HepG2 (cell line): Measurements from ENCODE around the gene JMJD6. TPM values are rescaled to one million over a fixed set of nuclear protein-coding genes. Genes with fewer than 3 reads are reported as not detected.
A peak's percentile ranks its signal among the peaks of the same experiment; 100 is the strongest.

Source experiments
- ATAC-seq: fragments of 200-7000 bp; cut with Tn5 transposase; 3 replicates; pipeline ENCODE4 v1.9.1; 2020; ENCODE audit warnings: mild to moderate bottlenecking, moderate library complexity
- BruUV-seq: library from RNA; stranded (reverse); fragments of 400-500 nt; replicated peaks from 2 replicates; lab custom pipeline; 2021; lab: Mats Ljungman, UMichigan
- CTCF ChIA-PET: fragments of 300-600 bp; formaldehyde crosslinking; extraction: SDS; loops from one replicate; lab custom pipeline; 2021; ENCODE audit warnings: low total read pairs, inconsistent platforms, low intra/inter-chr PET ratio; lab: Yijun Ruan, JAX
- POLR2A ChIA-PET: fragments of 350-600 bp; sonication (Branson Sonifier 250); formaldehyde crosslinking; loops from one replicate; lab custom pipeline; 2020; ENCODE audit warnings: antibody characterized with exemption, inconsistent platforms; lab: Yijun Ruan, JAX
- DNase-seq: peaks from one replicate; pipeline ENCODE4 v3.0.0-alpha.2; 2015; ENCODE audit warnings: low spot score
- FAIRE-seq: peaks from 3 replicates; lab custom pipeline; 2011; peaks lifted over from hg19 to GRCh38; lab: Jason Lieb, UNC
- H2AFZ ChIP-seq: one replicate; pipeline ENCODE4 v1.6.1; 2011; ENCODE audit warnings: low read length, inconsistent platforms
- H3K27ac ChIP-seq: fragments of 300-600 bp; 3 replicates; pipeline ENCODE4 v1.8.0; 2011; ENCODE audit warnings: mixed run types, mild to moderate bottlenecking, mixed read lengths, low read length, inconsistent platforms; ENCODE audit not compliant: insufficient read depth; ENCODE audit errors: extremely low read length
- H3K27me3 ChIP-seq, 2 experiments: fragments of 200-600 bp in 1 of 2; 2 replicates in 1 of 2; 3 replicates in 1 of 2; pipeline versions ENCODE4 v1.6.0 to v1.8.0; 2011; ENCODE audit warnings: low read length in 2 of 2, mild to moderate bottlenecking in 2 of 2, moderate library complexity in 2 of 2, inconsistent platforms in 1 of 2; ENCODE audit not compliant: insufficient read depth in 2 of 2, control insufficient read depth in 1 of 2
- H3K36me3 ChIP-seq, 2 experiments: fragments of 200-600 bp in 1 of 2; replicated peaks in 1 of 2; 2 replicates in 1 of 2; 3 replicates in 1 of 2; pipeline versions ENCODE4 v1.5.1 to v1.8.0; 2011; ENCODE audit warnings: low read length in 2 of 2, inconsistent platforms in 1 of 2; ENCODE audit not compliant: insufficient read depth in 2 of 2, control insufficient read depth in 1 of 2
- H3K4me1 ChIP-seq: 2 replicates; pipeline ENCODE4 v1.5.1; 2012; ENCODE audit warnings: low read length, inconsistent platforms; ENCODE audit not compliant: insufficient read depth
- H3K4me2 ChIP-seq: 2 replicates; pipeline ENCODE4 v1.6.0; 2011; ENCODE audit warnings: low read depth, low read length, inconsistent platforms
- H3K4me3 ChIP-seq, 3 experiments: fragments of 200-600 bp in 1 of 3; sonication (generic), shearing (Covaris generic) in 1 of 3; replicated peaks in 1 of 3; 2 replicates each; pipeline ENCODE4 v1.5.1; 2011 to 2016; ENCODE audit warnings: low read length in 3 of 3, inconsistent platforms in 2 of 3, low read depth in 2 of 3, mild to moderate bottlenecking in 2 of 3, control low read depth in 1 of 3, mixed read lengths in 1 of 3; ENCODE audit not compliant: insufficient read depth in 1 of 3
- H3K79me2 ChIP-seq: one replicate; pipeline ENCODE4 v1.6.1; 2011; ENCODE audit warnings: low read length, inconsistent platforms; ENCODE audit not compliant: insufficient read depth
- H3K9ac ChIP-seq: 2 replicates; pipeline ENCODE4 v1.6.0; 2011; ENCODE audit warnings: mild to moderate bottlenecking, low read depth, low read length, inconsistent platforms; ENCODE audit not compliant: insufficient read depth
- H3K9me3 ChIP-seq: 2 replicates; pipeline ENCODE4 v1.5.1; 2012; ENCODE audit warnings: mild to moderate bottlenecking, low read length
- H4K20me1 ChIP-seq: 2 replicates; pipeline ENCODE4 v1.6.0; 2011; ENCODE audit warnings: inconsistent platforms, mild to moderate bottlenecking, low read length, moderate library complexity; ENCODE audit not compliant: insufficient read depth
- ATF7 ChIP-seq, 2 experiments: fragments of 450-650 bp in 1 of 2; sonication (generic) in 1 of 2; formaldehyde crosslinking in 1 of 2; IDR thresholded peaks; 2 replicates each; pipeline versions ENCODE4 v1.4.0 to v1.6.1; 2016 to 2020; ENCODE audit warnings: antibody characterized with exemption in 1 of 2, mild to moderate bottlenecking in 1 of 2, missing genetic modification reagents in 1 of 2
- HDAC6 ChIP-seq: fragments of 200-600 bp; sonication (generic); IDR thresholded peaks from 2 replicates; pipeline ENCODE4 v1.7.0; 2017; ENCODE audit warnings: mild to moderate bottlenecking, antibody characterized with exemption, low read length, low read depth
- HOXA9 ChIP-seq: sonication (generic); formaldehyde crosslinking; IDR thresholded peaks from 2 replicates; pipeline ENCODE4 v1.8.1; 2022; ENCODE audit warnings: missing genetic modification reagents, mild to moderate bottlenecking, moderate library complexity, borderline replicate concordance
- SYNCRIP ChIP-seq: fragments of 200-400 bp; formaldehyde crosslinking; IDR thresholded peaks from 2 replicates; pipeline ENCODE4 v1.6.1; 2018; ENCODE audit warnings: mild to moderate bottlenecking, low read depth, low read length; ENCODE audit not compliant: insufficient read depth
- TCF7 ChIP-seq: sonication (generic); IDR thresholded peaks from 2 replicates; pipeline ENCODE4 v1.6.1; 2016; ENCODE audit warnings: antibody characterized with exemption, low read depth
- ZEB1 ChIP-seq: IDR thresholded peaks from 2 replicates; pipeline ENCODE4 v1.6.1; 2012; ENCODE audit warnings: mild to moderate bottlenecking, low read depth, inconsistent platforms; ENCODE audit not compliant: insufficient replicate concordance
- ZNF10 ChIP-seq: sonication (generic); formaldehyde crosslinking; IDR thresholded peaks from 2 replicates; pipeline ENCODE4 v1.4.0; 2020; ENCODE audit warnings: mild to moderate bottlenecking, low read depth, missing genetic modification reagents, borderline replicate concordance
- WGBS: methylation state at CpG from one replicate; pipeline ENCODE4 v1.1.6; 2017; ENCODE audit warnings: low lambda C conversion rate; 5-methylcytosine and 5-hydroxymethylcytosine counted together
- in situ Hi-C: cut with HindIII; loops from 2 replicates; pipeline ENCODE4 v1.10.0; 2017; ENCODE audit warnings: low pct_unique_long_range_greater_than_20kb; ENCODE audit not compliant: extremely low pct_ligation_motif_present
- intact Hi-C: fragments of 100-400 bp; cut with micrococcal nuclease; formaldehyde crosslinking; loops from one replicate; pipeline ENCODE4 v1.10.0; 2022; ENCODE audit not compliant: unreplicated experiment
- polyA plus RNA-seq, 8 experiments: library from polyadenylated mRNA; depleted of rRNA in 3 of 8; stranded (reverse) in 7 of 8; unstranded in 1 of 8; fragments of >200 nt; fragmentation: Illumina TruSeq in 4 of 8; extraction: Trizol in 4 of 8; gene quantifications; 2 replicates each; pipeline versions ENCODE4 v1.2.1 to v1.2.3, GENCODE V29; 2011 to 2016; ENCODE audit warnings: low read depth in 4 of 8, missing spikeins in 1 of 8, mixed read lengths in 1 of 8; ENCODE audit not compliant: insufficient read depth in 1 of 8
- total RNA-seq, 5 experiments: library from RNA; depleted of rRNA; stranded (reverse); fragments of >200 nt; fragmentation: Illumina TruSeq; extraction: Trizol; gene quantifications; 2 replicates each; pipeline ENCODE4 v1.2.3, GENCODE V29; 2016; ENCODE audit warnings: low read depth in 1 of 5
- TF ChIP-seq, protein P1 (sequence below): sonication (generic); formaldehyde crosslinking; IDR thresholded peaks from 2 replicates; pipeline ENCODE4 v1.4.0; 2020; ENCODE audit warnings: missing genetic modification reagents, borderline replicate concordance
- TF ChIP-seq, protein P2 (sequence below): sonication (generic); formaldehyde crosslinking; conservative IDR thresholded peaks from 2 replicates; pipeline ENCODE4 v1.4.0; 2020; ENCODE audit warnings: missing genetic modification reagents
- TF ChIP-seq, protein P3 (sequence below): IDR thresholded peaks from 2 replicates; pipeline ENCODE4 v1.6.1; 2016; ENCODE audit warnings: low read depth
- TF ChIP-seq, protein P4 (sequence below): sonication (generic); formaldehyde crosslinking; IDR thresholded peaks from 2 replicates; pipeline ENCODE4 v1.4.0; 2020; ENCODE audit warnings: missing genetic modification reagents, low read depth, mild to moderate bottlenecking, borderline replicate concordance

Gene JMJD6
- total and polyA plus RNA-seq, 2 of the 13 experiments (the other 11 are each of a cell fraction or from before 2014, with no cell fraction given): 33.6 to 41.0 TPM

DNA sequence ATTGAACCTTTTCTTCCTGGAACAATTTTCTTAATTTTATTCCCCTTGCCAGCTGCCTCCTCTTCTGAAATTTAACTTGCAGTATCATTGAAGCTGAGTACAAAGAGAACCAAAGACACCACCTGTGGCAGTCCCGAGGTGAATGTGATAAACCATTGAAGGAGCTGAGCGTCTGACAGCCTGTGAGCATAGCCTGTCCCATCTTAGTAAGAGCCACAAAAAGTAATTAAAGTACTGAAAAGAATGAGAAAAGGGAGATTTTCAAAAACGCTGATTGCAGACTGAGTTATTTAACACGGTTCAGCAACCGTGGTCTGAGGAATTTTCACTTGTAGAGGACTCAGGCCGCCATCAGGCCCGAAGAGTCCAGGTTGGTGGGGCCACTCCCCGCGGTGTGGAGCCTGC, 55.7 kb downstream of the JMJD6 start (continued):
- TF ChIP-seq, protein P1, sequence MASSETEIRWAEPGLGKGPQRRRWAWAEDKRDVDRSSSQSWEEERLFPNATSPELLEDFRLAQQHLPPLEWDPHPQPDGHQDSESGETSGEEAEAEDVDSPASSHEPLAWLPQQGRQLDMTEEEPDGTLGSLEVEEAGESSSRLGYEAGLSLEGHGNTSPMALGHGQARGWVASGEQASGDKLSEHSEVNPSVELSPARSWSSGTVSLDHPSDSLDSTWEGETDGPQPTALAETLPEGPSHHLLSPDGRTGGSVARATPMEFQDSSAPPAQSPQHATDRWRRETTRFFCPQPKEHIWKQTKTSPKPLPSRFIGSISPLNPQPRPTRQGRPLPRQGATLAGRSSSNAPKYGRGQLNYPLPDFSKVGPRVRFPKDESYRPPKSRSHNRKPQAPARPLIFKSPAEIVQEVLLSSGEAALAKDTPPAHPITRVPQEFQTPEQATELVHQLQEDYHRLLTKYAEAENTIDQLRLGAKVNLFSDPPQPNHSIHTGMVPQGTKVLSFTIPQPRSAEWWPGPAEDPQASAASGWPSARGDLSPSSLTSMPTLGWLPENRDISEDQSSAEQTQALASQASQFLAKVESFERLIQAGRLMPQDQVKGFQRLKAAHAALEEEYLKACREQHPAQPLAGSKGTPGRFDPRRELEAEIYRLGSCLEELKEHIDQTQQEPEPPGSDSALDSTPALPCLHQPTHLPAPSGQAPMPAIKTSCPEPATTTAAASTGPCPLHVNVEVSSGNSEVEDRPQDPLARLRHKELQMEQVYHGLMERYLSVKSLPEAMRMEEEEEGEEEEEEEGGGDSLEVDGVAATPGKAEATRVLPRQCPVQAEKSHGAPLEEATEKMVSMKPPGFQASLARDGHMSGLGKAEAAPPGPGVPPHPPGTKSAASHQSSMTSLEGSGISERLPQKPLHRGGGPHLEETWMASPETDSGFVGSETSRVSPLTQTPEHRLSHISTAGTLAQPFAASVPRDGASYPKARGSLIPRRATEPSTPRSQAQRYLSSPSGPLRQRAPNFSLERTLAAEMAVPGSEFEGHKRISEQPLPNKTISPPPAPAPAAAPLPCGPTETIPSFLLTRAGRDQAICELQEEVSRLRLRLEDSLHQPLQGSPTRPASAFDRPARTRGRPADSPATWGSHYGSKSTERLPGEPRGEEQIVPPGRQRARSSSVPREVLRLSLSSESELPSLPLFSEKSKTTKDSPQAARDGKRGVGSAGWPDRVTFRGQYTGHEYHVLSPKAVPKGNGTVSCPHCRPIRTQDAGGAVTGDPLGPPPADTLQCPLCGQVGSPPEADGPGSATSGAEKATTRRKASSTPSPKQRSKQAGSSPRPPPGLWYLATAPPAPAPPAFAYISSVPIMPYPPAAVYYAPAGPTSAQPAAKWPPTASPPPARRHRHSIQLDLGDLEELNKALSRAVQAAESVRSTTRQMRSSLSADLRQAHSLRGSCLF (CRISPR knock-in tag): 0 out of 2 replicates have a peak, but pooled peaks have one; percentile 87
- TF ChIP-seq TCF7: 0 out of 2 replicates have a peak, but pooled peaks have one; percentile 22
- TF ChIP-seq, protein P2, sequence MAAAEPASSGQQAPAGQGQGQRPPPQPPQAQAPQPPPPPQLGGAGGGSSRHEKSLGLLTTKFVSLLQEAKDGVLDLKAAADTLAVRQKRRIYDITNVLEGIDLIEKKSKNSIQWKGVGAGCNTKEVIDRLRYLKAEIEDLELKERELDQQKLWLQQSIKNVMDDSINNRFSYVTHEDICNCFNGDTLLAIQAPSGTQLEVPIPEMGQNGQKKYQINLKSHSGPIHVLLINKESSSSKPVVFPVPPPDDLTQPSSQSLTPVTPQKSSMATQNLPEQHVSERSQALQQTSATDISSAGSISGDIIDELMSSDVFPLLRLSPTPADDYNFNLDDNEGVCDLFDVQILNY (CRISPR knock-in tag): peak; percentile 5; the same call in 1 of the 2 replicates
- TF ChIP-seq, all 625 proteins: peak for 35

DNA sequence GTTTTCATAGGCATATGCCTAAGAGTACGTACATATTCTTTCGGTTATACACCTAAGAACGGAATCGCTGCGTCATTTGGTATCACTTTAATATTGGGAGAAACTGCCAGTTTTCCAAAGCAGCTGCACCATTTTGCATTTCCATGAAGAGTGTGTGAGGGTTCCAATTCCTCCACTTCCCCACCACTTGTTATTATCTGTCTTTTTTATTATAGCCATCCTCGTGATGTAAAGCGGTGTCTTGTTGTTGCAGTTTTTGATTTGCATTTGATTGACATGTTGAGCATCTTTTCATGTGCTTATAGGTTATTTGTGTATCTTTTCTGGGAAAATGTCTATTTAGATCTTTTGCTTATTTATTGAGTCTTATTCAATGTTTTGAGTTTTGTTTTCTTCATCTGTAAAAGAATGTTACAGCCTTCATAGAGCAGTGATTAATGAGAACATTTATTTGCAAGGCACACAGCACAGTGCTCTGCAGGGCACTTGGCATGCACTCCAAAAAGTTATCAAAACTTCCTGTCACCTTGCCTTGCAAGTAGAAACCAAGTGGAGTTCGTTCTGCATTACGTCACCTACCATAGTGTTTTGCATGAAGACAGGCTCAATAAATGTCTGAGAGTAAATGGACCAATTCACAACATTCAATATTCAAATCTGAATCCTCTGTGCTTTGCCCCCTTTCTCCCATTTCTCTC, 56.2 kb downstream of the JMJD6 start:
- intact Hi-C loops: loop anchor here (5.0 kb wide), 1 partner anchor 148 kb away; no protein-coding TSS in a partner anchor
- no peaks in the 10 kb centered on the region for H3K9me3 ChIP-seq
- H3K4me3 ChIP-seq: peak overlapping the region; percentile 58 to 80 (median 60); a peak in 5 of 6 replicates
- H2AFZ ChIP-seq: peak overlapping the region; percentile 30
- H4K20me1 ChIP-seq: no peaks in the 10 kb centered on the region
- ATAC-seq (no peak), FAIRE-seq (no peak), DNase-seq (no peak)
- H3K79me2 ChIP-seq: no peaks in the 10 kb centered on the region
- 74% methylated on average over 9 of the region's 9 CpGs for WGBS
- ChIA-PET CTCF (no interaction called here), POLR2A (interaction anchor here (1.8 to 3.2 kb wide), 13 partner anchors 8 to 137 kb away, joined by 8 to 30 read pairs (median 19); partner anchors contain the start of genes JMJD6 and METTL23)
- no peaks in the 10 kb centered on the region for H3K36me3 ChIP-seq
- peak overlapping the region; percentile 83 for H3K27ac ChIP-seq
- peak overlapping the region; percentile 82 for H3K9ac ChIP-seq
- BruUV-seq: no TSS peak
- in situ Hi-C loops: no loop called here
- no peaks in the 10 kb centered on the region; a peak in 1 of 5 replicates for H3K27me3 ChIP-seq
- peak overlapping the region; percentile 95 for H3K4me2 ChIP-seq
- H3K4me1 ChIP-seq: peaks cover 53% of the 10 kb centered on the region
- TF ChIP-seq HDAC6: no peak
- peak; percentile 97 for TF ChIP-seq ATF7 (IDR thresholded peaks at IDR 0.05)
- no peak for TF ChIP-seq ATF7 (CRISPR knock-in tag; IDR thresholded peaks at IDR 0.05)
- no peak for TF ChIP-seq ZNF10 (CRISPR knock-in tag)
- no peak for TF ChIP-seq SYNCRIP
- TF ChIP-seq, protein P3, sequence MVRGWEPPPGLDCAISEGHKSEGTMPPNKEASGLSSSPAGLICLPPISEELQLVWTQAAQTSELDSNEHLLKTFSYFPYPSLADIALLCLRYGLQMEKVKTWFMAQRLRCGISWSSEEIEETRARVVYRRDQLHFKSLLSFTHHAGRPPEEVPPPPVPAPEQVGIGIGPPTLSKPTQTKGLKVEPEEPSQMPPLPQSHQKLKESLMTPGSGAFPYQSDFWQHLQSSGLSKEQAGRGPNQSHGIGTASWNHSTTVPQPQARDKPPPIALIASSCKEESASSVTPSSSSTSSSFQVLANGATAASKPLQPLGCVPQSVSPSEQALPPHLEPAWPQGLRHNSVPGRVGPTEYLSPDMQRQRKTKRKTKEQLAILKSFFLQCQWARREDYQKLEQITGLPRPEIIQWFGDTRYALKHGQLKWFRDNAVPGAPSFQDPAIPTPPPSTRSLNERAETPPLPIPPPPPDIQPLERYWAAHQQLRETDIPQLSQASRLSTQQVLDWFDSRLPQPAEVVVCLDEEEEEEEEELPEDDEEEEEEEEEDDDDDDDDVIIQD (CRISPR knock-in tag): no peak
- TF ChIP-seq ZEB1: peak; percentile 34
- 0 out of 2 replicates have a peak, but pooled peaks have one; percentile 12 for TF ChIP-seq HOXA9 (CRISPR knock-in tag)
- TF ChIP-seq, protein P4, sequence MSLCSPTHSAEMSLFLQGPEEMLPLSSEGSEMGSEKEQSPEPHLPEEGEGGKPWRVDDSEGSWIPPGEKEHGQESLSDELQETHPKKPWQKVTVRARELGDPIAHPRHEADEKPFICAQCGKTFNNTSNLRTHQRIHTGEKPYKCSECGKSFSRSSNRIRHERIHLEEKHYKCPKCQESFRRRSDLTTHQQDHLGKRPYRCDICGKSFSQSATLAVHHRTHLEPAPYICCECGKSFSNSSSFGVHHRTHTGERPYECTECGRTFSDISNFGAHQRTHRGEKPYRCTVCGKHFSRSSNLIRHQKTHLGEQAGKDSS (CRISPR knock-in tag): 0 out of 2 replicates have a peak, but pooled peaks have one; percentile 4
